ENCODE results near the gene TRPV4. TPM values are rescaled to one million over a fixed set of nuclear protein-coding genes. Genes with fewer than 3 reads are reported as not detected.
A peak's percentile ranks its signal among the peaks of the same experiment; 100 is the strongest.

Gene TRPV4
- polyA plus RNA-seq, 10 donors = 0.50 to 2.8 (median 1.1) TPM

- no peak for DNase-seq
Observed at GRCh38 chr12:109807954-109808643, 25.1 kb downstream of the TRPV4 start.

DNA sequence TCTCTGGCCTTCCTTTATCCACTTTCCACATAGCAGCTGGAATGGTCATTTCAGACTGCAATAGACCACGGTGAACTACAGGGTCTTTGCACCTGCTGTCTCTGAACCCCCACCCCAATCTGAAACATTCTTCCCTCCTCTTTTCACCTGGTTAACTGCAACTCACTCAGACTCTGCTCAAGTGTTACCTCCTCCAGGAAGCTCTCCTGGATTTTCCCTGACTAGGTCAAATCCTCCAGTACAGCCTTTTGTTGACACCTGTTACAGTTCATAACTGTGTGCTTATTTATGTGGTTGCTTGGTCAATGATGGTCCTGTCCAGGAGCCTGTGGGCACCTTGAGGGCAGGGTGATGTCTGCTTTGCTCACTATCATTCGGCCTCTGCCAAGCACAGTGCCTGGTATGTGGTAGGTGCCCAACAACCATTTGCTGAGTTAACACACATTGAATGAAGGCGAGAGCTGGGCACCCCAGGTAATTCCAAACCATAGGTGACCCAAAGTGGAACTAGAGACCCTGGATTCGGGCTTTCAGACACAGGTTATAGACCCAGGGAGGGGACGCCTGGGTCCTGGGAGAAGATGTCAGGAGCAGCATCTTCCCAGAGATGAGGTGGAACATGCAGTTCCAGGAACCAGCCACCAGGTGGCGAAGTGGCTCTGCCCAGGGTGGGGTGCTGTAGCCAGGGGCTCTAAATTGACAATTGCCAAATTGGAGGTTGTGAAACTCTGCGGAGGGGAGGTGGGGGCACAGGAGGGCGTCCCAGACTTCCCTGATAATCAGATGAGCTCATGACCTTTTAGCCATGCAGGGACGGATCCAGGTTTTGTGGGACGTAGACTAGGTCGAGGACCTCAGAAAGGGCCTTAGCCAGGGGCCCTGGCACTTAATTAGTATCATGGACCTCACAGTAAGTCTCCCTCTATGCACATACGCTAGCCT, 28.1 kb downstream of the TRPV4 start:
- DNase-seq = peak; percentile 24 to 77 (median 59)

DNA sequence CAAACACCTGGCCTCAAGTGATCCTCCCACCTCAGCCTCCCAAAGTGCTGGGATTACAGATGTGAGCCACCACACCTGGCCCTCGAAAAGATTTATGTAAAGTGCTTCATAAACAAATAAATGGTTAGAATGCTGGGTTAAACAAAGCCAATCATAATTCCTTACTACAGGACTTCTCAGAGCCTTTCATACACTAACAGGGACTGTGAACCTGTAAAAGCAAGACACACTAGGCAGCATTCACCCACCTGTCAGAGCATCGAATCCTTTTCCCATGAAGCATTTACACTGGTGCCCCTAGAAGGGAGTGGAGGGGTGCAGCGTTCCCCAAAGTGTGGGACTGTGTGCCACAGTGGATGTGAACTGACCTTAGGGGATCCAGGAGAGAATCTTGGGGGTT, 29.5 kb downstream of the TRPV4 start:
- DNase-seq = no peak

- DNase-seq = no peak
Observed at GRCh38 chr12:109802828-109803227, 30.4 kb downstream of the TRPV4 start.

DNA sequence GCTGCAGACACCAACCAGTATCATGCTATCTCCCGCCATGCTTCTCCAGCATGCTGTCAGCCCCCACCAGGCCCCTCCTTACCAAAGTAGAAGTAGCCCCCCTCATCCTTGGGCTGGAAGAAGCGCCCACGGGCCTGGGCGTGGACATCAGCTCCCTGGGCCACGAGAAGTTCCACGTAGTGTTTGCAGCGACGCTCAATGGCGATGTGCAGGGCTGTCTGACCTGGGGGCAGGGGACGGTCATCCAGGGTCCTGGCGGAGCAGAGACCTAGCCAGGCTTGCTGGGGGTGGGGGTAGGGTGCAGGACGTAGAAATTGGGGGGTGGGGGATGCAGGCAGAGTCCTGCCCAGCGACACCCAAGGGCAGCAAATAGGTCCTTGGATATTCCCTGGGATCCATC, 32.7 kb downstream of the TRPV4 start:
- no peak for DNase-seq

- no peak for DNase-seq
Observed at GRCh38 chr12:109798691-109799090, 34.5 kb downstream of the TRPV4 start.

DNA sequence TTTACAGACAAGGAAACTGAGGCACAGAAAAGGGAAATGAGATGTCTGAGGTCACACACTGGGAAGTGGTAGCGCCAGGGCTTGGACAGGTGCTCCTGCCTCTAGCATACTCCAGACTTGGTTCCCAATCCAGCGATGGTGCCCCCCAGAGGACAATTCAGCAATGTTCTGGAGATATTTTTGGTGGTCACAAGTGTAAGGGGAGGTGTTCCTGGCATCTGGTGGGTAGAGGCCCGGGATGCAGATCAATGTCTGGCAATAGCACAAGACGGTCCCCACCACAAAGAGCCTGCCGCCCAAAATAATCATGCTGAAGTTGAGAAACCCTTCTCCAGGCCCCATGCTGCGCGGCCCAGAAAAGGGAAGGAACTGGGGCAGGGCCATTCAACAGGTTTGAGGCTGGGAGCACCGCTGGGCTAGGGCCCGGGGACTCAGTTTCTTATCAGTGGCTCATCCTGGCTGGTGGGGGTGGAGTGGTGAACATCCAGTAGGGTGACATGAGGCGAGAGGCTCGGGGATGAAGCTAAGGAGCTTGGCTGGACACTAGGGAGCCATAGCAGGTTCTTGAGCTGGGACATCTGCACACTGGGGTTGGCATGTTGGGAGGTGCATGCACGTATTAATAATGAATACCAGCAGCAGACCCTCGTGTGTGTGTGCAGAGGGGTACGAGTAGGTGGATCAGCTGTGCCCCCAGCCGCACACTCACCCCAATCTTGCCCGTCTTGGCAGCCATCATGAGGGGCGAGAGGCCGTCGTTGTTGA, 35.1 kb downstream of the TRPV4 start:
- DNase-seq = no peak

DNA sequence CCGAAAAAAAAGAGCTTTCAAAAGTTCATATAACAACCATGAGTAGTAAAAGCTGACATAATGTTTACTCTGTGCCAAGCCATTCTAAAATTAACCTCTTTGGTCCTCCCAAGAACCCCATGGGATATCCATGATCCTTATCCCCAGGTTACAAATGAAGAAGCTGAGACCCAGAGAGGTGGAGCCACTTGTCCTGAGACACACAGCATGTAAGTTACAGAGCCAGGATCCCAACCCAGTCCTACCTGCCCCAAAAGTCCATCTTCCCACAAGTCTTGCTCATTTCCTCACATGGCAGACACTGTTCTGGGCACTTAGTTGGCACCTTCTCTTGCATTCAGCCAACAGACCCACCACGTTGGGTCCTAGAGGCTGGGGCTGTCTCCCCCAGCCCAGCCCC, 37.1 kb downstream of the TRPV4 start:
- no peak for DNase-seq

DNA sequence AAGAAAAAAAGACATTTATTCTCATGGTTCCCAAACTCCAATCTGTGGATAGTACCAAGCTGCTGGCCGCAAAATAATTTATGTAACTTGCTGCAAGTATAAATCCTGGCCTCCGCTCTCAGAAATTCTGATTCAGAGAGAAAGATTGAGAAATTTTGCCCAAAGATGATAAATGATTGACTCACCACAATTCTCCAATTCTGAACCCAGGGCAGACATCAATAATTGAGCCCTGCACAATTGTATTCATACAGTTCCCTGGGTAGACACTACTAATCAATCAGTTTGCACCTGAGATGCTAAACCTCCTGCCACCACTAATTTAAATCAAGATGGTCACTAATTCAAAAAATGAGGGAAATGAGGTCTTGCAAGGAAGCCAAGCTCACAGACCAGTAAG, 38.2 kb downstream of the TRPV4 start:
- peak in 1 of 3 donors; percentile 12 for DNase-seq

GRCh38 chr12:109793826-109794501, 39.2 kb downstream of the TRPV4 start:
- no peak for DNase-seq

DNA sequence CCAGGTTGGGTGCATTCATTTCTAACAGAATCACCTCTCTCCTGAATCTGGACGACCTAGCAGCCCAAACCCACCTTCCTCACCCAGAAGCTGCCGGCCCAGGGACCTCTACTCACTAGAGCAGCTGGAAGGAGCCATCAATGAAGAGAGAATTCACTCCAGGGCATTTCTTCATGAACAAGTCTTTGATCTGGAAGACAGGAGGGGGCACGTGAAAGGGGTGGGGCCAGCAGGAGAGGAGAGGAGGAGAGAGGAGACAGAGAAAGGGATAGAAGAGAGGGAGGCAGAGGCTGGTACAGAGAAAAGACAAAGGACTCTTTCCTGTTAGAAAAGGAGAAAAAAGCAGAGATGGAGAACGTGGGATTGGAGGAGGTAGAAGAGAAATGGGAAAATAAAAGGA, 39.8 kb downstream of the TRPV4 start:
- no peak for DNase-seq

- DNase-seq = no peak
Observed at GRCh38 chr12:109792992-109793391, 40.2 kb downstream of the TRPV4 start.

GRCh38 chr12:109789526-109790048, 43.6 kb downstream of the TRPV4 start:
- DNase-seq = no peak

DNA sequence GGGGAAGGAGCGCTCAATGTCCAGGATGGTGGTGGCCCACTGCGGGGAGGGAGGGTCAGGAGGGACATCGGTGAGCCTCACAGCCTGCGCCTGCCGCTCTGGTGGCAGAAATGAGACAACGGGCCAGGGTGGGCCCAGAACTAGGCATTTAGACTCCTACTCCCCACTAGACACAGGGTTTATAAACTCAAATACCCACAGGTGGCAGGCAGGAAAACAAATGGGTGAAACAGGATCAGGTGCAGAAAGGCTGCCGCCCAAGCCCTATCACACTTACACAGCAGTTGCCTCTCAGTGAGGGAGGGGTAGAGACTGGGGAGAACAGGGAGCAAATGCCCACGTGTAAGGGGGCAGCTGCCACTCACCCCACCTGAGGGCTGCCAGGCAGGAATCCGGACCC, 46.4 kb downstream of the TRPV4 start:
- no peak for DNase-seq

- DNase-seq = no peak
Observed at GRCh38 chr12:109785854-109786253, 47.3 kb downstream of the TRPV4 start.

GRCh38 chr12:109783965-109784244, 49.3 kb downstream of the TRPV4 start:
- DNase-seq = no peak

DNA sequence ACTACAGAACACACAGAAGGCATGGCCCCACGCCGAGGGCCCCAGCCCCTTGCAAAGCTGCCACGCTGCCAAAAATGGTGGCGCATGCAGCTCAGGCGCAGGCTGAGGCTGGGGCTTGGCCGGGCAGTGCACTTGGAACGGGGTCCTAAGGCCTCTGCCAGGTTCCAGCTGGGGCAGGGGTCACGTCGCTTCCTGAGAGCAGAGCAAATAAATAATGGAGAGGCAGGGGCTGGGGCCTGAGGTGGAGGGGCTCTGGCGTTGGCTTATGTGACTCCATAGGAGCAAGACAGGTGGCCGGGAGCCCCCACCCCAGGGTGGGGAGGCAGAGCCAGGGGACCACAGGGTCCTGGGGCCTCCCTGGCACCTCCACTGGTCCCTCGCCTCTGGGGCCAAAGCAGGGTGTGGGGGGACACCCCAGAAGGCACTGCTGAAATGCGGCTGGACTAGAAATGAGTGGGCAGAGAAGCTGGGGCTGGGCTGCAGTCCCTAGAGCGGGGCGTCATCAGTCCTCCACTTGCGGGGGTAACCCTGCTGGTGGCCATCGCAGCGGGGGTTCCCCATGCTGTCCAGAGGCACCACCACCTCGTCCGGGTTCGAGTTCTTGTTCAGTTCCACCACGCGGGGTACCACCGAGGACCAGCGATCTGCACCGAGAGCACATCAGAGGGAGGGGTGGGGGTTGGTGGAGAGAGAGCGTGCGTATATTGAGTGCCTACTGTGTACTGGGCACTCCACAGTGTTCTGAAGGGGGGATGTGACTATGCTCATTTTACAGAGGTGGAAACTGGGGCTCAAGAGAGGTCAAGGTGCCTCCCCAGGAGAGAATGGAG, 49.8 kb downstream of the TRPV4 start:
- DNase-seq = no peak

- no peak for DNase-seq
Observed at GRCh38 chr12:109782326-109782703, 50.9 kb downstream of the TRPV4 start.

DNA sequence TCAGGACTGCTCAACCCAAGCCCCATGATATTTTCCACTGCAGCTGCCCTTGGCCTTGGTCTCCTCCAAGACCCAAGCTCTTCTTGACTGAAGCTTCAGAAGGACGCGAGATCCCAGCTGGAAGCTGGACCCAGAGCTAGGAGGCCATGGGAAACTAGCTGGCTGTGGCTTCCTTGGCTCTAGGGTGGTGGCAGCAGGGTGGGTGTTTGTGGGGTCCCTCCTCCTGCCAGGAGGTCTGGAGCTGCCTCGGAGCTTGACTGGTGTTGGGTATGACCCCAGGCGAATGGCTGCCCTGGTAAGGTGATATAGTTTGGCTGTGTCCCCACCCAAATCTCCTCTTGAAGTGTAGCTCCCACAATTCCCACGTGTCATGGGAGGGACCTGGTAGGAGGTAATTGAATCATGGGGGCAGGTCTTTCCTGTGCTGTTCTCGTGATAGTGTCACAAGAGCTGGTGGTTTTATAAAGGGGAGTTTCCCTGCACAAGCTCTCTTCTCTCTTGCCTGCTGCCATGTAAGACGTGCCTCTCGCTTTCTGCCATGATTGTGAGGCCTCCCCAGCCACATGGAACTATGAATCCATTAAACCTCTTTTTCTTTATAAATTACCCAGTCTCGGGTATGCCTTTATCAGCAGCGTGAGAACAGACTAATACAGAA, 51.4 kb downstream of the TRPV4 start:
- DNase-seq = no peak

DNA sequence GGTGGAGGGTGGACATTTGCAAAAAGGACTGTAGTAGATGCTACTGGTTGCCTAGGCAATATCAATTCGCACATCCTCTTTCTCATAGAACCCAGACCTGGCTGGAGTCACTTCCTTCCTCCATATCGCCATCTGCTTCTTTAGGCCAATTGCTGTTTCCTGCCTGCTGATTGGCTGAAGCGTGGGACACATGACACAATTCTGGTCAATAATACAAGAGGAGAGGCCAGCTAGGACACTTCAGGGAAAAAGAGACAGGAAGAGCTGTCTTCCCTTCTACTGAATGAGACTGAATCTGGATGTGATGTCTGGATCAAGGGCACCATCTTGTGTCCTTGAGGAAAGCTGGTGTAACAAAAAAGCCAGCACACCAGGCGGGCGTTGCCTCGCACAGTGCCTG, 53.8 kb downstream of the TRPV4 start:
- DNase-seq = no peak
